Stimulated activated CD4-positive, alpha-beta T cell treated with anti-CD3 and anti-CD28 coated beads, Interleukin-15, amount 100 ng/mL, for 1 hour (primary cell): ENCODE measurements around the gene PTPRM.

Experiments used
- DNase-seq, 2 donors: peaks; one replicate each; pipeline ENCODE4 v3.0.0-alpha.2; 2020; ENCODE audit warnings: low read depth in 1 of 2, low spot score in 1 of 2

PTPRM gene

GRCh38 chr18:7626175-7626921, 59.2 kb downstream of the PTPRM start:
- DNase-seq, result no peak

GRCh38 chr18:7626922-7627440, 59.9 kb downstream of the PTPRM start:
- no peak for DNase-seq

- no peak for DNase-seq
Observed at GRCh38 chr18:7629416-7629815, 62.3 kb downstream of the PTPRM start.

GRCh38 chr18:7630731-7631442, 63.8 kb downstream of the PTPRM start:
- DNase-seq, result no peak

- DNase-seq, result no peak
Observed at GRCh38 chr18:7632152-7633098, 65.3 kb downstream of the PTPRM start.

- no peak for DNase-seq
Observed at GRCh38 chr18:7633171-7633570, 66.1 kb downstream of the PTPRM start.

- DNase-seq, result no peak
Observed at GRCh38 chr18:7635948-7636347, 68.8 kb downstream of the PTPRM start.

- no peak for DNase-seq
Observed at GRCh38 chr18:7637269-7637668, 70.2 kb downstream of the PTPRM start.

GRCh38 chr18:7638321-7638720, 71.2 kb downstream of the PTPRM start:
- no peak for DNase-seq

- DNase-seq, result no peak
Observed at GRCh38 chr18:7641813-7642212, 74.7 kb downstream of the PTPRM start.

GRCh38 chr18:7642331-7642890, 75.3 kb downstream of the PTPRM start:
- no peak for DNase-seq

GRCh38 chr18:7645756-7646155, 78.6 kb downstream of the PTPRM start:
- no peak for DNase-seq

- no peak for DNase-seq
Observed at GRCh38 chr18:7646174-7646886, 79.2 kb downstream of the PTPRM start.

- no peak for DNase-seq
Observed at GRCh38 chr18:7647500-7647899, 80.4 kb downstream of the PTPRM start.

GRCh38 chr18:7657050-7657449, 89.9 kb downstream of the PTPRM start:
- no peak for DNase-seq

GRCh38 chr18:7657937-7658336, 90.8 kb downstream of the PTPRM start:
- no peak for DNase-seq

GRCh38 chr18:7658701-7659100, 91.6 kb downstream of the PTPRM start:
- no peak for DNase-seq

GRCh38 chr18:7661207-7661606, 94.1 kb downstream of the PTPRM start:
- no peak for DNase-seq

- DNase-seq, result no peak
Observed at GRCh38 chr18:7662866-7663265, 95.8 kb downstream of the PTPRM start.
